CD14-positive monocyte (primary cell): ENCODE measurements around the gene MPEG1. TPM values are rescaled to one million over a fixed set of nuclear protein-coding genes. Genes with fewer than 3 reads are reported as not detected.

Experiments
- DNase-seq, 3 donors: peaks; one replicate each; pipeline ENCODE4 v3.0.0-alpha.2; 2011 to 2022
- H2AFZ ChIP-seq: 2 replicates; pipeline ENCODE4 v1.6.0; 2012; ENCODE audit warnings: mild to moderate bottlenecking, low read depth, low read length, inconsistent platforms; ENCODE audit not compliant: insufficient read depth, poor library complexity, severe bottlenecking
- H3K27ac ChIP-seq, 2 donors: 1 replicate in 1 of 2; 2 replicates in 1 of 2; pipeline ENCODE4 v1.5.1; 2012 to 2013; ENCODE audit warnings: low read length in 2 of 2, control low read depth in 1 of 2, inconsistent platforms in 1 of 2, low read depth in 1 of 2, mild to moderate bottlenecking in 1 of 2
- H3K27me3 ChIP-seq, 2 donors: one replicate each; pipeline versions ENCODE4 v1.6.0 to v1.6.1; 2011 to 2013; ENCODE audit warnings: low read length in 2 of 2; ENCODE audit not compliant: control insufficient read depth in 2 of 2, insufficient read depth in 2 of 2
- H3K36me3 ChIP-seq, 2 donors: replicated peaks in 1 of 2; 1 replicate in 1 of 2; 2 replicates in 1 of 2; pipeline versions ENCODE4 v1.5.1 to v1.6.1; 2012 to 2013; ENCODE audit warnings: low read length in 2 of 2, control low read depth in 1 of 2, inconsistent platforms in 1 of 2, mild to moderate bottlenecking in 1 of 2; ENCODE audit not compliant: insufficient read depth in 2 of 2, control insufficient read depth in 1 of 2
- H3K4me1 ChIP-seq, 2 donors: 1 replicate in 1 of 2; 2 replicates in 1 of 2; pipeline versions ENCODE4 v1.5.1 to v1.6.1; 2012 to 2013; ENCODE audit warnings: low read length in 2 of 2, control low read depth in 1 of 2, inconsistent platforms in 1 of 2, mild to moderate bottlenecking in 1 of 2, moderate library complexity in 1 of 2; ENCODE audit not compliant: insufficient read depth in 2 of 2, control insufficient read depth in 1 of 2
- H3K4me2 ChIP-seq: replicated peaks from 2 replicates; pipeline ENCODE3; 2012; ENCODE audit warnings: low read length, moderate library complexity, mild to moderate bottlenecking; ENCODE audit not compliant: poor library complexity, severe bottlenecking; ENCODE audit errors: extremely low read depth
- H3K4me3 ChIP-seq, 3 experiments: fragments of 200-600 bp in 1 of 3; sonication (generic) in 1 of 3; replicated peaks in 1 of 3; 1 replicate in 2 of 3; 2 replicates in 1 of 3; pipeline ENCODE4 v1.5.1; 2011 to 2013; ENCODE audit warnings: low read length in 3 of 3, mild to moderate bottlenecking in 3 of 3, control low read depth in 2 of 3, low read depth in 2 of 3, inconsistent platforms in 1 of 3, moderate library complexity in 1 of 3
- H3K79me2 ChIP-seq: 2 replicates; pipeline ENCODE4 v1.6.0; 2012; ENCODE audit warnings: mild to moderate bottlenecking, control low read depth, inconsistent platforms, low read length, moderate library complexity; ENCODE audit not compliant: insufficient read depth
- H3K9ac ChIP-seq: 2 replicates; pipeline ENCODE4 v1.6.0; 2017; ENCODE audit warnings: low read length, mild to moderate bottlenecking; ENCODE audit not compliant: insufficient read depth, poor library complexity, severe bottlenecking
- H3K9me3 ChIP-seq, 2 donors: replicated peaks in 1 of 2; 1 replicate in 1 of 2; 2 replicates in 1 of 2; pipeline versions ENCODE4 v1.5.1 to v1.6.1; 2012 to 2013; ENCODE audit warnings: low read length in 2 of 2, control low read depth in 1 of 2; ENCODE audit not compliant: control insufficient read depth in 1 of 2, insufficient read depth in 1 of 2
- H4K20me1 ChIP-seq: 2 replicates; pipeline ENCODE4 v1.6.0; 2012; ENCODE audit warnings: mild to moderate bottlenecking, low read length, control low read depth, moderate library complexity; ENCODE audit not compliant: insufficient read depth
- H3K27ac Mint-ChIP-seq, 7 donors: one replicate each; pipeline ENCODE4 v1.8.0; 2020; ENCODE audit warnings: mild to moderate bottlenecking in 7 of 7, mixed read lengths in 7 of 7, moderate library complexity in 6 of 7, inconsistent platforms in 2 of 7
- H3K27me3 Mint-ChIP-seq, 3 donors: one replicate each; pipeline ENCODE4 v1.8.0; 2021 to 2022; ENCODE audit warnings: low read depth in 3 of 3, mild to moderate bottlenecking in 3 of 3, mixed read lengths in 3 of 3, moderate library complexity in 3 of 3, inconsistent platforms in 1 of 3
- H3K36me3 Mint-ChIP-seq, 2 donors: one replicate each; pipeline ENCODE4 v1.8.0; 2020; ENCODE audit warnings: mixed read lengths in 2 of 2, inconsistent platforms in 1 of 2, mild to moderate bottlenecking in 1 of 2
- H3K4me1 Mint-ChIP-seq: one replicate; pipeline ENCODE4 v1.8.0; 2020; ENCODE audit warnings: mild to moderate bottlenecking, mixed read lengths
- H3K4me3 Mint-ChIP-seq, 2 donors: one replicate each; pipeline ENCODE4 v1.8.0; 2020; ENCODE audit warnings: mild to moderate bottlenecking in 2 of 2, mixed read lengths in 2 of 2, moderate library complexity in 1 of 2
- H3K9me3 Mint-ChIP-seq, 7 donors: one replicate each; pipeline ENCODE4 v1.8.0; 2020 to 2022; ENCODE audit warnings: mixed read lengths in 7 of 7, mild to moderate bottlenecking in 6 of 7, moderate library complexity in 6 of 7, inconsistent platforms in 2 of 7
- WGBS: methylation state at CpG from one replicate; pipeline ENCODE4 v1.1.5; 2013; ENCODE audit warnings: missing lambda C conversion rate; ENCODE audit not compliant: insufficient coverage; 5-methylcytosine and 5-hydroxymethylcytosine counted together
- intact Hi-C, 2 donors: fragments of 100-400 bp; cut with micrococcal nuclease; formaldehyde crosslinking; loops; one replicate each; pipeline versions ENCODE4 v1.15.0 to v1.15.1; 2023
- polyA plus RNA-seq, 3 donors: library from polyadenylated mRNA; depleted of rRNA in 1 of 3; unstranded in 2 of 3; stranded (reverse) in 1 of 3; fragments of 300-500 nt in 2 of 3; fragments of >200 nt in 1 of 3; fragmentation: Illumina TruSeq in 2 of 3; gene quantifications; 1 replicate in 2 of 3; 2 replicates in 1 of 3; pipeline ENCODE4 v1.2.3, GENCODE V29; 2012 to 2021
- TF ChIP-seq, protein P1 (sequence below): fragments of 200-600 bp; IDR thresholded peaks from one replicate; pipeline ENCODE4 v1.8.0; 2022; ENCODE audit warnings: antibody characterized with exemption, mild to moderate bottlenecking

MPEG1 gene
- polyA plus RNA-seq, 3 donors: 273 to 971 (median 691) TPM

DNA sequence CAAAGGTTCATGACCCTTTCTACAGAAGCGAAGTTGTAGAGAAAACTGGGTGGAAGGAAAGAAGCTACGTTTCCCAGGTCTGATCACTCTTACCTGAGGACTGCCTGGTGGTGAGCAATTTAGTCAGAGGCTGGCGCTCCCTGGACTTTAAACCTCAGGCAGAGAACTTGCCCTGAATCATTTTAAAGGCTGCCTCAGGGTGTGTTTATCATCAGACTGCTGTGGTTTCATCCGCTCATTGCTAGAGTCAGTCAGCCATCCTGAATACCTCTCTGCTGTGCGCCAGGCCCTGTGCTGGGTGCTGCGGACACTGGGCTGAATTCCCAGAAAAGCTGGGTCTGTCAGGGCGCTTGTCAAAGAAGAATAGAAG is 38.1 kb downstream of the MPEG1 start:
- H4K20me1 ChIP-seq: peaks cover 11% of the 10 kb centered on the region
- no peak overlapping the region for H3K9ac ChIP-seq
- H3K27me3 Mint-ChIP-seq: peaks cover 15 to 24% (median 22%) of the 10 kb centered on the region in 3 donors
- H2AFZ ChIP-seq: no peak overlapping the region
- H3K27ac ChIP-seq: no peak overlapping the region
- H3K4me1 Mint-ChIP-seq: peaks cover 20% of the 10 kb centered on the region
- H3K36me3 Mint-ChIP-seq: peaks cover 13 to 18% of the 10 kb centered on the region in 2 donors
- intact Hi-C loops: loop anchor here (5.0 kb wide), 3 partner anchors 33 to 258 kb away; no protein-coding TSS in a partner anchor
- peaks cover 0 to 9% of the 10 kb centered on the region in 2 donors for H3K27me3 ChIP-seq
- peaks cover 4 to 9% (median 6%) of the 10 kb centered on the region in 7 donors for H3K9me3 Mint-ChIP-seq
- H3K4me2 ChIP-seq: no peak overlapping the region
- no peak for DNase-seq
- no peak overlapping the region for H3K4me3 ChIP-seq
- H3K9me3 ChIP-seq: peaks cover 0 to 4% of the 10 kb centered on the region in 2 donors
- no peaks in the 10 kb centered on the region for H3K36me3 ChIP-seq
- H3K27ac Mint-ChIP-seq: no peak overlapping the region
- no peak overlapping the region for H3K4me3 Mint-ChIP-seq
- TF ChIP-seq, protein P1, sequence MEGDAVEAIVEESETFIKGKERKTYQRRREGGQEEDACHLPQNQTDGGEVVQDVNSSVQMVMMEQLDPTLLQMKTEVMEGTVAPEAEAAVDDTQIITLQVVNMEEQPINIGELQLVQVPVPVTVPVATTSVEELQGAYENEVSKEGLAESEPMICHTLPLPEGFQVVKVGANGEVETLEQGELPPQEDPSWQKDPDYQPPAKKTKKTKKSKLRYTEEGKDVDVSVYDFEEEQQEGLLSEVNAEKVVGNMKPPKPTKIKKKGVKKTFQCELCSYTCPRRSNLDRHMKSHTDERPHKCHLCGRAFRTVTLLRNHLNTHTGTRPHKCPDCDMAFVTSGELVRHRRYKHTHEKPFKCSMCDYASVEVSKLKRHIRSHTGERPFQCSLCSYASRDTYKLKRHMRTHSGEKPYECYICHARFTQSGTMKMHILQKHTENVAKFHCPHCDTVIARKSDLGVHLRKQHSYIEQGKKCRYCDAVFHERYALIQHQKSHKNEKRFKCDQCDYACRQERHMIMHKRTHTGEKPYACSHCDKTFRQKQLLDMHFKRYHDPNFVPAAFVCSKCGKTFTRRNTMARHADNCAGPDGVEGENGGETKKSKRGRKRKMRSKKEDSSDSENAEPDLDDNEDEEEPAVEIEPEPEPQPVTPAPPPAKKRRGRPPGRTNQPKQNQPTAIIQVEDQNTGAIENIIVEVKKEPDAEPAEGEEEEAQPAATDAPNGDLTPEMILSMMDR: no peak
- H3K79me2 ChIP-seq: peaks cover 5% of the 10 kb centered on the region
- peaks cover 14 to 17% of the 10 kb centered on the region in 2 donors for H3K4me1 ChIP-seq
- WGBS: 96% methylated on average over 7 of the region's 7 CpGs

GRCh38 chr11:59173964-59174663 is 38.6 kb downstream of the MPEG1 start:
- Histone ChIP-seq H4K20me1 (peaks cover 11% of the 10 kb centered on the region), H3K9ac (no peak overlapping the region), H3K4me2 (no peak overlapping the region), H3K27me3 (peaks cover 0 to 9% of the 10 kb centered on the region in 2 donors), H3K79me2 (peaks cover 5% of the 10 kb centered on the region), H3K27ac (no peak overlapping the region), H3K36me3 (no peaks in the 10 kb centered on the region), H2AFZ (no peak overlapping the region), H3K4me1 (peaks cover 14 to 17% of the 10 kb centered on the region in 2 donors), H3K9me3 (no peaks in the 10 kb centered on the region), H3K4me3 (no peak overlapping the region)
- intact Hi-C loops: loop anchor here (2.0 to 5.0 kb wide), 4 partner anchors 33 to 258 kb away; no protein-coding TSS in a partner anchor
- Mint-ChIP-seq H3K9me3 (peaks cover 0 to 4% (median 2%) of the 10 kb centered on the region in 7 donors), H3K4me1 (peaks cover 20% of the 10 kb centered on the region), H3K27ac (peak overlapping the region in 1 of 7 donors; percentile 43), H3K4me3 (peak overlapping the region; percentile 90 to 97), H3K36me3 (peaks cover 13 to 14% of the 10 kb centered on the region in 2 donors), H3K27me3 (peaks cover 15 to 22% (median 21%) of the 10 kb centered on the region in 3 donors)
- TF ChIP-seq, protein P1: no peak
- 69% methylated on average over 2 of the region's 7 CpGs for WGBS
- peak in 1 of 3 donors; percentile 75 for DNase-seq
